Mesendoderm (in vitro differentiated cells): ENCODE measurements around the gene YTHDF1.
A peak's percentile ranks its signal among the peaks of the same experiment; 100 is the strongest.
"Not testable (repeated sequence)": the region's sequence is repeated elsewhere in the genome, so short reads cannot be mapped to it uniquely, and the experiment has no call there.

Experiments used
- DNase-seq: peaks from one replicate; pipeline ENCODE4 v3.0.0; 2013
- H2AK5ac ChIP-seq: 2 replicates; pipeline ENCODE4 v1.6.1; 2013; ENCODE audit warnings: low read length, inconsistent platforms
- H2BK120ac ChIP-seq: 2 replicates; pipeline ENCODE4 v1.6.1; 2013; ENCODE audit warnings: low read depth, mild to moderate bottlenecking, low read length, moderate library complexity, mixed read lengths
- H2BK15ac ChIP-seq: replicated peaks from 2 replicates; pipeline ENCODE4 v1.6.1; 2013; ENCODE audit warnings: low read depth, mild to moderate bottlenecking, moderate library complexity
- H2BK5ac ChIP-seq: 2 replicates; pipeline ENCODE4 v1.6.1; 2013; ENCODE audit warnings: low read length, inconsistent platforms
- H3K18ac ChIP-seq: 2 replicates; pipeline ENCODE4 v1.6.1; 2013; ENCODE audit warnings: mild to moderate bottlenecking, low read length, mixed read lengths
- H3K23ac ChIP-seq: one replicate; pipeline ENCODE4 v1.6.1; 2013; ENCODE audit warnings: low read length
- H3K27ac ChIP-seq: 2 replicates; pipeline ENCODE4 v1.5.1; 2013; ENCODE audit warnings: low read depth, mild to moderate bottlenecking, inconsistent platforms, low read length, moderate library complexity
- H3K27me3 ChIP-seq: 2 replicates; pipeline ENCODE4 v1.6.1; 2013; ENCODE audit warnings: low read length, control low read depth, mild to moderate bottlenecking, inconsistent platforms; ENCODE audit not compliant: insufficient read depth, poor library complexity
- H3K36me3 ChIP-seq: 2 replicates; pipeline ENCODE4 v1.6.1; 2013; ENCODE audit warnings: low read length, inconsistent platforms; ENCODE audit not compliant: control insufficient read depth, insufficient read depth
- H3K4ac ChIP-seq: one replicate; pipeline ENCODE4 v1.6.1; 2013; ENCODE audit warnings: low read depth, mild to moderate bottlenecking, low read length, moderate library complexity
- H3K4me1 ChIP-seq: 2 replicates; pipeline ENCODE4 v1.6.1; 2013; ENCODE audit warnings: low read depth, low read length, inconsistent platforms; ENCODE audit not compliant: control insufficient read depth
- H3K4me2 ChIP-seq: 2 replicates; pipeline ENCODE4 v1.6.1; 2013; ENCODE audit warnings: low read length
- H3K4me3 ChIP-seq: 2 replicates; pipeline ENCODE4 v1.5.1; 2013; ENCODE audit warnings: mild to moderate bottlenecking, low read length
- H3K56ac ChIP-seq: one replicate; pipeline ENCODE4 v1.6.1; 2013; ENCODE audit warnings: low read length
- H3K79me1 ChIP-seq: 2 replicates; pipeline ENCODE4 v1.6.1; 2013; ENCODE audit warnings: low read length, inconsistent platforms
- H3K79me2 ChIP-seq: 2 replicates; pipeline ENCODE4 v1.6.1; 2013; ENCODE audit warnings: mild to moderate bottlenecking, low read length; ENCODE audit not compliant: control insufficient read depth, insufficient read depth
- H3K9ac ChIP-seq: 2 replicates; pipeline ENCODE4 v1.6.1; 2013; ENCODE audit warnings: low read length, inconsistent platforms
- H4K5ac ChIP-seq: one replicate; pipeline ENCODE4 v1.6.1; 2013; ENCODE audit warnings: low read length
- H4K8ac ChIP-seq: one replicate; pipeline ENCODE4 v1.6.1; 2013; ENCODE audit warnings: low read depth, mild to moderate bottlenecking, control low read depth, low read length, moderate library complexity
- WGBS: extraction: QIAGEN DNeasy Blood & Tissue Kit; methylation state at CpG from one replicate; pipeline ENCODE4 v1.1.7; 2013; ENCODE audit warnings: low lambda C conversion rate, missing lambda C conversion rate; ENCODE audit not compliant: insufficient coverage; ENCODE audit errors: extremely low coverage; 5-methylcytosine and 5-hydroxymethylcytosine counted together

The YTHDF1 gene

DNA sequence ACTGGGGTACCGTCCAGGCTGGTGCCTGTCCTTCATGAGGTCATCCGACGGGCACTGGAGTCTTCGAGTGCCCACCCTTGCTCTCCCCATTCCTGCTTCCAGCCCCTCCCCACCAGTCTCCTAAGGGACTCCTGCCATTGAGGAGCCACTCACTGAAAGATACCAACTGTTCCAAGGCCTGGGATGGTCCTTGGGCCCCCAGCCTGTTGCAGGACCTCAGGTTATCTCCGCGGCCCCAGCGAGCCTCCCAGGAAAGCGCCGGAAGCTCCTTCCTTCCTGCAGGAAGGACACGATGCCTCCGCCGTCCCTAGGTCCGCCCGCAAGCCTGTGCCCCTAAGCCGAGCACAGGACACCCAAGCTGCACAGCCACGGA lies 37.1 kb upstream of the YTHDF1 start:
- no peak overlapping the region for H4K5ac ChIP-seq

DNA sequence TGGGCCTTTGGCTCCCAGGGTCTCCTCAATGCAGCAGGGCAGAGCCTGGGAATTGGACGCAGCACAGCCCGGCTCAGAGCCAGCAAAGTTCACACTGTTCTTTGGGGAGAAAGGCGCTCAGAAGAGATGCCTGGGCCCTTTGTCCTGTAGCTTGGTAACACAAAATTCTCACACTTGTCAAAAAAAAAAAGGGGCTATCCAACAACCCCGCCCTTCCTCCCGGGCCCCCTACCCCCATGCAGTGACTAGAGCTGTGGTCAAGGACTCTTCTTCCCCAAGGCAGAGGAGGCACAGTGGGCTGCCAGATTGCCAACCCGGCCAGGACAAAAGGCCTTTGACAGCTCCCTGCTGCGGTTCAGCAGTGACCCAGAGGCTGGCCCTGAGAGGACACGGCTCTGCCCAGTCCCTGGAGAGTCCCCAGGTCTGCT lies 36.4 kb upstream of the YTHDF1 start:
- Histone ChIP-seq H3K4me2 (no peak overlapping the region), H3K56ac (no peak overlapping the region), H2BK15ac (no peak overlapping the region), H3K27ac (no peak overlapping the region), H3K23ac (no peak overlapping the region), H2BK120ac (no peak overlapping the region), H2BK5ac (no peak overlapping the region), H2AK5ac (no peak overlapping the region), H3K79me2 (no peaks in the 10 kb centered on the region), H3K4ac (no peak overlapping the region), H3K9ac (no peak overlapping the region), H3K18ac (no peak overlapping the region), H4K8ac (no peak overlapping the region), H4K5ac (no peak overlapping the region), H3K79me1 (no peaks in the 10 kb centered on the region), H3K4me1 (no peaks in the 10 kb centered on the region), H3K4me3 (no peak overlapping the region), H3K36me3 (no peaks in the 10 kb centered on the region), H3K27me3 (peaks cover 10% of the 10 kb centered on the region)
- no CpG with 5 or more reads among the region's 8 CpGs for WGBS
- DNase-seq = no peak

More for the DNA sequence above, 37.1 kb upstream of the YTHDF1 start:
- H3K4me3 ChIP-seq = no peak overlapping the region
- no peak overlapping the region for H2BK5ac ChIP-seq
- H4K8ac ChIP-seq = no peak overlapping the region
- H3K23ac ChIP-seq = no peak overlapping the region
- no peak overlapping the region for H2BK120ac ChIP-seq
- no peak overlapping the region for H2BK15ac ChIP-seq
- no peaks in the 10 kb centered on the region for H3K36me3 ChIP-seq
- peaks cover 10% of the 10 kb centered on the region for H3K27me3 ChIP-seq
- H3K27ac ChIP-seq = no peak overlapping the region
- no peak overlapping the region for H3K56ac ChIP-seq
- H3K18ac ChIP-seq = no peak overlapping the region
- peak overlapping the region; percentile 35 for H3K4me2 ChIP-seq
- H3K79me1 ChIP-seq = no peaks in the 10 kb centered on the region
- DNase-seq = no peak
- no peak overlapping the region for H2AK5ac ChIP-seq
- H3K4ac ChIP-seq = no peak overlapping the region
- H3K4me1 ChIP-seq = no peaks in the 10 kb centered on the region
- WGBS = no CpG with 5 or more reads among the region's 16 CpGs
- peak overlapping the region; percentile 26 for H3K9ac ChIP-seq
- H3K79me2 ChIP-seq = no peaks in the 10 kb centered on the region

DNA sequence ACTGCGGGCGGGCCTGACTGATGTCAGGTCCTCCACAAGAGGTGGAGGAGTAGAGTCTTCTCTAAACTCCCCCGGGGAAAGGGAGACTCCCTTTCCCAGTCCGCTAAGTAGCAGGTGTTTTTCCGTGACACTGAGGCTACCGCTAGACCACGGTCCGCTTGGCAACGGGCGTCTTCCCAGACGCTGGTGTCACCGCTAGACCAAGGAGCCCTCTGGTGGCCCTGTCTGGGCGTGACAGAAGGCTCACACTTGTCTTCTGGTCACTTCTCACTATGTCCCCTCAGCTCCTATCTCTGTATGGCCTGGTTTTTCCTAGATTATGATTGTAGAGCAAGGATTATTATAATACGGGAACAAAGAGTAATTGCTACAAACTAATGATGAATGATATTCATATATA lies 35.4 kb upstream of the YTHDF1 start:
- H3K56ac ChIP-seq, H4K5ac ChIP-seq, H3K27me3 ChIP-seq, H2BK15ac ChIP-seq, H3K4me3 ChIP-seq, H3K36me3 ChIP-seq, DNase-seq, H3K18ac ChIP-seq, H3K79me1 ChIP-seq, H3K79me2 ChIP-seq, H3K4me1 ChIP-seq, H4K8ac ChIP-seq, H3K4ac ChIP-seq, H3K23ac ChIP-seq, H3K9ac ChIP-seq, H3K27ac ChIP-seq, H2BK5ac ChIP-seq, H2BK120ac ChIP-seq, H3K4me2 ChIP-seq, H2AK5ac ChIP-seq: not testable (repeated sequence)
- no CpG with 5 or more reads among the region's 14 CpGs for WGBS

DNA sequence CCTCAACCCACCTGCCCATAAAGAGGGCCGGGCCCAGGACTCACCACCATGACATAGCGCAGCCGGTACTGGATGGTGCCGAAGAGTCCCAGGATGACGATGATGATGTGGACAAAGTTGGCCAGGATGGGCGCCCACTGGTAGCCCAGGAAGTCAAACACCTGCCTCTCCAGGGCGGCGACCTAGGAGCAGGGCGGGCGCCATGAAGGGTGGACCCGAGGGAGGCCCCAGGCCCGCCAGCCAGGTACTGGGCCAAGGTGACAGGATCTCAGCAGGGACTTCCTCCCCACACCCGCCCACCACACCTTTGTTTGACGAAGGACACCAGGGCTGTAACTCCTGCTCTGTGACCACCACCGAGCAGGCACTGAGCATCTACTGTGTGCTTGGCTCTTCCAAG lies 34.0 kb upstream of the YTHDF1 start:
- H3K36me3 ChIP-seq = no peaks in the 10 kb centered on the region
- no peak overlapping the region for H3K23ac ChIP-seq
- no peak overlapping the region for H2BK5ac ChIP-seq
- no peak overlapping the region for H3K4me3 ChIP-seq
- no peak overlapping the region for H2AK5ac ChIP-seq
- H2BK15ac ChIP-seq = no peak overlapping the region
- no peak overlapping the region for H3K27ac ChIP-seq
- H3K56ac ChIP-seq = no peak overlapping the region
- WGBS = no CpG with 5 or more reads among the region's 15 CpGs
- H2BK120ac ChIP-seq = no peak overlapping the region
- H3K79me2 ChIP-seq = no peaks in the 10 kb centered on the region
- H3K4ac ChIP-seq = no peak overlapping the region
- no peak overlapping the region for H4K5ac ChIP-seq
- no peaks in the 10 kb centered on the region for H3K79me1 ChIP-seq
- DNase-seq = no peak
- no peaks in the 10 kb centered on the region for H3K4me1 ChIP-seq
- no peak overlapping the region for H3K4me2 ChIP-seq
- H4K8ac ChIP-seq = no peak overlapping the region
- H3K27me3 ChIP-seq = peaks cover 5% of the 10 kb centered on the region
- H3K9ac ChIP-seq = no peak overlapping the region
- H3K18ac ChIP-seq = no peak overlapping the region

DNA sequence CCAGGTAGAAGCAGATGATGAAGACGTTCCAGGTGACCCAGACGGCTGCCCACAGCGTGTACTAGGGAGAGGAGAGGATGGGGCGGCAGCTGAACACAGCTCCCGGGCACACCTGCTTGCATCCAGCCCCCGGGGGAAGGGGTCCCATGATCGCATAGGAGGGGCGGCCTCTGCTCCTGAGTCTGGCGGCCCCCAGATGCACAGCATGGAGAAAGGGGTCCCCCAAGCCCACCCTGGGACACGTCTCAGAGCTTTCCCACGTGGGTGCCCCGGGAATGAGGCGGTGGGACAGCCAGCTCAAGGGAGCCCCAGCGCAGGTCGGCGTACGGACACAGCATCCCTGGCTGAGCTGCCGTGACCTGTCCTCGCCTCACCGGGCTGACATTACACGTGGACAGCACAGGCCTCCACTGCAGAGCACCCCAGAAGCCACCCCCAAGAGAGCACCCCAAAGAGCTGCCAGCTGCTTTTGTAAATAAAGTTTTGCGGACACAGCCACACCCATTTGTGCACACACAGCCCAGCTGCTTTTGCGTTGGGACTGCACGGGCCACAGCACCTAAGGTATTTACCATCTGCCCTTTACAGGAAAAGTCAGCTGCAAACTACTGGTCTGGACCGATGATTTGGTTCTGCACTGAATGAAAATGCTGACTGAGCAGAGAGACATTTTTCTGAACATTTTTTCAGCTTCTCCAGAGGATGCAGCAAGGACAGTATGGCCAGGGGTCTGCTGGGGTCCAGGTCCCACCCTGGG lies 33.1 kb upstream of the YTHDF1 start:
- Histone ChIP-seq H4K5ac (no peak overlapping the region), H3K4ac (no peak overlapping the region), H2BK15ac (no peak overlapping the region), H3K27me3 (peaks cover 3% of the 10 kb centered on the region), H3K27ac (no peak overlapping the region), H3K56ac (no peak overlapping the region), H3K18ac (no peak overlapping the region), H3K36me3 (no peaks in the 10 kb centered on the region), H2BK5ac (no peak overlapping the region), H3K4me2 (no peak overlapping the region), H3K79me2 (no peaks in the 10 kb centered on the region), H3K79me1 (no peaks in the 10 kb centered on the region), H3K4me1 (no peaks in the 10 kb centered on the region), H3K4me3 (no peak overlapping the region), H3K23ac (no peak overlapping the region), H3K9ac (no peak overlapping the region), H2AK5ac (no peak overlapping the region), H2BK120ac (no peak overlapping the region), H4K8ac (no peak overlapping the region)
- no peak for DNase-seq
- WGBS = no CpG with 5 or more reads among the region's 25 CpGs

DNA sequence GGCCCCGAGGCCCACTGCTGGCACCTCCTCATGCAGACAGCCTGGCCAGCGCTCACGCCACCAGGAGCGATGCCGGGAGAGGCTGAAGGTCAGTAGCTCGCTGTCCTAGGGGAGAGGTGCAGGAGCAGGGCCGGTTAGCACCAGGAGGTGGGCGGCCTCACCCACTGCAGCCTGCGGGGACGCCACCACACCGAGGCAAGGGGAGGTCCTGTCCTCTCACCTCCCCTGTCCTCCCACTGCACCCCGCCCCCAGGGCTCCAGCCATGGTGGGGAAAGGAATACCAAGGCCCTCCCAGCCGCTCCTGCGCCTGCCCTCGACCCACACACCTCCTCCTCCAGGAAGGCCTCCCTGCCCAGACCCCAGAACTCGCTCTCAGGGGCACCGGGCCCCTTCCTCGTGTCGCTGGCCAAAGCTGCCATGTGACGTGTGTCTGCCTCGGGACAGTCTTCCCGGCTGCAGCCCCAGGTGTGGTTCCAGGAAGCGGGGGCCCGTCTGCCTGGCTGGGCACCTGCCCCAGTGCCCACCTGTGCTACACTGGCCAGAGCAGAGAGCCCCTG lies 31.8 kb upstream of the YTHDF1 start:
- Histone ChIP-seq H3K18ac (no peak overlapping the region), H3K4ac (no peak overlapping the region), H2AK5ac (no peak overlapping the region), H3K4me2 (no peak overlapping the region), H2BK120ac (no peak overlapping the region), H2BK5ac (no peak overlapping the region), H3K56ac (no peak overlapping the region), H3K27me3 (no peaks in the 10 kb centered on the region), H3K23ac (no peak overlapping the region), H3K4me1 (no peaks in the 10 kb centered on the region), H2BK15ac (no peak overlapping the region), H4K8ac (no peak overlapping the region), H3K4me3 (no peak overlapping the region), H3K79me1 (no peaks in the 10 kb centered on the region), H3K36me3 (no peaks in the 10 kb centered on the region), H3K9ac (no peak overlapping the region), H3K27ac (no peak overlapping the region), H3K79me2 (no peaks in the 10 kb centered on the region), H4K5ac (no peak overlapping the region)
- no CpG with 5 or more reads among the region's 24 CpGs for WGBS
- DNase-seq = no peak
